DOHH2 (cell line): ENCODE data around the gene CLEC10A.

ENCODE experiments used
- H3F3A ChIP-seq: fragments of 200-600 bp; sonication (generic), shearing (Covaris generic); 2 replicates; pipeline ENCODE4 v1.6.0; 2016; ENCODE audit warnings: antibody characterized with exemption, mild to moderate bottlenecking; ENCODE audit not compliant: control insufficient read depth, insufficient read depth
- H3K27ac ChIP-seq: fragments of 200-600 bp; sonication (generic); 2 replicates; pipeline ENCODE4 v1.5.1; 2014; ENCODE audit warnings: low read depth, mild to moderate bottlenecking, low read length, moderate library complexity
- H3K27me3 ChIP-seq: fragments of 200-600 bp; sonication (generic); 2 replicates; pipeline ENCODE4 v1.6.1; 2014; ENCODE audit warnings: mild to moderate bottlenecking, low read length, mixed read lengths; ENCODE audit not compliant: control insufficient read depth
- H3K36me3 ChIP-seq: fragments of 200-600 bp; sonication (generic); 2 replicates; pipeline ENCODE4 v1.6.1; 2014; ENCODE audit warnings: mild to moderate bottlenecking, low read length, moderate library complexity, mixed read lengths; ENCODE audit not compliant: control insufficient read depth
- H3K4me1 ChIP-seq: fragments of 200-600 bp; sonication (generic); 2 replicates; pipeline ENCODE4 v1.6.1; 2014; ENCODE audit warnings: mild to moderate bottlenecking, low read length, mixed read lengths; ENCODE audit not compliant: control insufficient read depth
- H3K4me2 ChIP-seq: fragments of 200-600 bp; sonication (generic); 2 replicates; pipeline ENCODE4 v1.6.0; 2014; ENCODE audit warnings: mild to moderate bottlenecking, low read length, moderate library complexity
- H3K4me3 ChIP-seq: fragments of 200-600 bp; sonication (generic); 2 replicates; pipeline ENCODE4 v1.5.1; 2014; ENCODE audit warnings: mild to moderate bottlenecking, low read length, mixed read lengths
- H3K79me2 ChIP-seq: fragments of 200-600 bp; sonication (generic); 2 replicates; pipeline ENCODE4 v1.6.1; 2014; ENCODE audit warnings: mild to moderate bottlenecking, low read length, mixed read lengths; ENCODE audit not compliant: control insufficient read depth
- H3K9me2 ChIP-seq: fragments of 200-600 bp; sonication (generic); replicated peaks from 2 replicates; pipeline ENCODE4 v1.6.1; 2014; ENCODE audit warnings: mild to moderate bottlenecking, low read length, mixed read lengths; ENCODE audit not compliant: control insufficient read depth
- H3K9me3 ChIP-seq: fragments of 200-600 bp; sonication (generic); 2 replicates; pipeline ENCODE4 v1.6.1; 2014; ENCODE audit warnings: antibody characterized with exemption, low read length, mixed read lengths; ENCODE audit not compliant: control insufficient read depth, insufficient read depth
- H4K20me1 ChIP-seq: fragments of 200-600 bp; sonication (generic); 2 replicates; pipeline ENCODE4 v1.6.0; 2014; ENCODE audit warnings: low read depth, mild to moderate bottlenecking, antibody characterized with exemption, low read length, moderate library complexity; ENCODE audit not compliant: control insufficient read depth, insufficient read depth
- EZH2phosphoT487 ChIP-seq: fragments of 200-600 bp; sonication (generic); IDR thresholded peaks from 2 replicates; pipeline ENCODE4 v1.6.1; 2017; ENCODE audit warnings: borderline replicate concordance, mild to moderate bottlenecking, antibody characterized with exemption, low read length, moderate library complexity, mixed read lengths
- TF ChIP-seq, protein P1 (sequence below): fragments of 200-600 bp; sonication (generic); IDR thresholded peaks from one replicate; pipeline ENCODE4 v1.5.1; 2014; ENCODE audit warnings: antibody characterized with exemption, mild to moderate bottlenecking, low read depth, low read length; ENCODE audit not compliant: poor library complexity, severe bottlenecking

The CLEC10A gene

DNA sequence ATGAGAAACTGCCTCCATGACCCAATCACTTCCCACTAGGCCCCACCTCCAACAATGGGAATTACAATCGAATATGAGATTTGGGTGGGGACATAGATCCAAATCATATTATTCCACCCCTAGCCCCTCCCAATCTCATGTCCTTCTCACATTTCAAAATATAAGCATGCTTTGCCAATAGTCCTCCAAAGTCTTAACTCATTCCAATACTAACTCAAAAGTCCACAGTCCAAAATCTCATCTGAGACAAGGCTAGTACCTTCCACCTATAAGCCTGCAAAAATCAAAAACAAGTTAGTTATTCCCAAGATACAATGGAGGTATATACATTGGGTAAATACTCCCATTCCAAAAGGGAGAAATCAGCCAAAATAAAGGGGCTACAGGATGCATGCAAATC is 12.9 kb downstream of the CLEC10A start:
- TF ChIP-seq EZH2phosphoT487, result no peak
- TF ChIP-seq, protein P1, sequence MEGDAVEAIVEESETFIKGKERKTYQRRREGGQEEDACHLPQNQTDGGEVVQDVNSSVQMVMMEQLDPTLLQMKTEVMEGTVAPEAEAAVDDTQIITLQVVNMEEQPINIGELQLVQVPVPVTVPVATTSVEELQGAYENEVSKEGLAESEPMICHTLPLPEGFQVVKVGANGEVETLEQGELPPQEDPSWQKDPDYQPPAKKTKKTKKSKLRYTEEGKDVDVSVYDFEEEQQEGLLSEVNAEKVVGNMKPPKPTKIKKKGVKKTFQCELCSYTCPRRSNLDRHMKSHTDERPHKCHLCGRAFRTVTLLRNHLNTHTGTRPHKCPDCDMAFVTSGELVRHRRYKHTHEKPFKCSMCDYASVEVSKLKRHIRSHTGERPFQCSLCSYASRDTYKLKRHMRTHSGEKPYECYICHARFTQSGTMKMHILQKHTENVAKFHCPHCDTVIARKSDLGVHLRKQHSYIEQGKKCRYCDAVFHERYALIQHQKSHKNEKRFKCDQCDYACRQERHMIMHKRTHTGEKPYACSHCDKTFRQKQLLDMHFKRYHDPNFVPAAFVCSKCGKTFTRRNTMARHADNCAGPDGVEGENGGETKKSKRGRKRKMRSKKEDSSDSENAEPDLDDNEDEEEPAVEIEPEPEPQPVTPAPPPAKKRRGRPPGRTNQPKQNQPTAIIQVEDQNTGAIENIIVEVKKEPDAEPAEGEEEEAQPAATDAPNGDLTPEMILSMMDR, result no peak
- Histone ChIP-seq H3K36me3 (no peaks in the 10 kb centered on the region), H3K9me3 (peaks cover 4% of the 10 kb centered on the region; the same call in 1 of the 2 replicates), H3F3A (no peaks in the 10 kb centered on the region), H3K79me2 (no peaks in the 10 kb centered on the region), H3K9me2 (no peaks in the 10 kb centered on the region), H3K4me1 (no peaks in the 10 kb centered on the region), H3K4me2 (no peak overlapping the region), H4K20me1 (no peaks in the 10 kb centered on the region), H3K4me3 (no peak overlapping the region), H3K27ac (no peak overlapping the region), H3K27me3 (peaks cover 9% of the 10 kb centered on the region; the same call in 1 of the 2 replicates)

DNA sequence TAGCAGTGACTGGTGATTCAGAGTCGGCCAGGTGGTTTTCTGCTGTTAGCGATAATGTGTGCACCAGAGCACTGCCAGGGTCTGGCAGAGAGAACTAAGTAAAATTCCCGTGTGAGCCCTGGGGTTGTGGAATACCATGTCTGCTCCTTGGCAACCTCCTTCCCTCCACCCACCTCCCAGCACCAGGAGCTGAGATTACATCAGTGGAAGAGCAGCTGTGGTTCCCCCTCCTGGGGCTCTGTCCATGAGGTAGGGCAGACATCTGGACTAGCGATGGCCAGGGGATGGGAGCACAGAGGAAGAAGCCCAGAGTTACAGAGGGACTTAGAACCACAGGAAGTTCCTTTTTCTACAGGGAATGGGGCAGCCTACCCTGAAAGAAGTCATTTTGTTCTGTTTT is 15.8 kb downstream of the CLEC10A start:
- Histone ChIP-seq H3K27me3 (peaks cover 7% of the 10 kb centered on the region; the same call in 1 of the 2 replicates), H3K4me3 (no peak overlapping the region), H3K79me2 (no peaks in the 10 kb centered on the region), H3K4me1 (no peaks in the 10 kb centered on the region), H3K4me2 (no peak overlapping the region), H3K27ac (no peak overlapping the region), H3K36me3 (no peaks in the 10 kb centered on the region), H4K20me1 (no peaks in the 10 kb centered on the region), H3K9me2 (no peaks in the 10 kb centered on the region), H3F3A (no peaks in the 10 kb centered on the region), H3K9me3 (peaks cover 4% of the 10 kb centered on the region; the same call in 1 of the 2 replicates)
- TF ChIP-seq EZH2phosphoT487, result no peak
- TF ChIP-seq, protein P1, result no peak

DNA sequence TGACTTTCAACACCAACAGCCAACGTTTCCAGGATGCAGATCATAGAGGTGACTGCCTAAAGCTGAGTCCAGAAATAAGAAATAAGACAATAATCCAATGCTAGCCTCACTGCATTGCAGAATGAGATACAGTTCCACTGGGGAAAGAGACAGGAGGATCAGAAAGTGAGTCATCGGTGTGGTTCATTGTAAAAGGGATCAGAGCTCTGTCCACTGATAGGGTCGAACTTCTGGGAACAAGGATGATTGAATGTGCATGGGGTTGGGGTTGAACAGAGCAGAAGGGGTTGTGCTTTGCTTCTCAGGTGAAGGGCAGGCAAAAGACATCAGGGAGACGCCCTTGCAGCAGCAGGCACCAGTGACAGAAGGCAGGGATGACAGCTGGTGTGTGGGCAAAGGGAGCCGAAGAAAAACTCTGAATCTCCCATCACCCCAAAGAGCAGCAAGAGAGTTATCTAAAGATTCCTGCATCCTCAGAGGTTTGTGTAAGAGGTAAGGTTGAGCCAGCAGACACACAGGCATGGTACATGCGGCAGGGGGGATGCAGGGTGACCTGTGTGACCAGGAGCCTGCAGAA is 16.4 kb downstream of the CLEC10A start:
- Histone ChIP-seq H3K4me2 (no peak overlapping the region), H4K20me1 (no peaks in the 10 kb centered on the region), H3K9me3 (peaks cover 4% of the 10 kb centered on the region; the same call in 1 of the 2 replicates), H3K27ac (no peak overlapping the region), H3K79me2 (no peaks in the 10 kb centered on the region), H3K4me3 (no peak overlapping the region), H3K36me3 (no peaks in the 10 kb centered on the region), H3K9me2 (no peaks in the 10 kb centered on the region), H3K4me1 (no peaks in the 10 kb centered on the region), H3F3A (no peaks in the 10 kb centered on the region), H3K27me3 (peaks cover 7% of the 10 kb centered on the region; the same call in 1 of the 2 replicates)
- TF ChIP-seq, protein P1, result no peak
- TF ChIP-seq EZH2phosphoT487, result no peak
